ENCODE measurements around the gene MSLN. TPM values are rescaled to one million over a fixed set of nuclear protein-coding genes. Genes with fewer than 3 reads are reported as not detected.

Gene MSLN
- total RNA-seq, 6 experiments from 2014 or later, result 0.17 to 0.61 (median 0.36) TPM

DNA sequence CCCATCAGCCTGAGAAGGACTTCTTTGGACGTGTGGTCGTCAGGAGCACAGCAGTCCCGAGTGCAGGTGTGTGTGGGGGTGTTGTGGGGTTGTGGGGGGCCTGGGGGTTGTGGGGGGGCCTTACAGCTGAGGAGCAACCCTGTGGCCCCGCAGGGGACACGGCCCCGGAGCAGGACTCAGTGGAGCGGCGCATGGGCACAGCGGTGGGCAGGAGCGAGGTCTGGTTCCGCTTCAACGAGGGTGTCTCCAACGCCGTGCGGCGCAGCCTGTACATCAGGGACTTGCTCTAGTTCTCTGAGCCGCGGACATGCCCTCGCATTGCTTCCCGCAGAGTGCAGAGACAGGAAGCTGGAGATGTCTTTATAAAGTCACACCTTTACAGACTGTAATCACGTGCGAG lies 37.2 kb downstream of the MSLN start:
- no peaks in the 10 kb centered on the region for H3K9me3 Mint-ChIP-seq
- DNase-seq, result no peak
- no peaks in the 10 kb centered on the region for H3K36me3 Mint-ChIP-seq (ENCODE audit: low read depth)
- peaks cover 12% of the 10 kb centered on the region for H3K27me3 Mint-ChIP-seq (ENCODE audit: insufficient read depth)
- H3K27ac Mint-ChIP-seq, result no peak overlapping the region
- H3K4me3 Mint-ChIP-seq, result no peak overlapping the region
- H3K4me1 Mint-ChIP-seq (ENCODE audit: low read depth), result no peaks in the 10 kb centered on the region
- no peak for TF ChIP-seq CTCF (IDR thresholded peaks at IDR 0.05)

GRCh38 chr16:798666-799065 lies 38.1 kb downstream of the MSLN start:
- no peak overlapping the region for H3K27ac Mint-ChIP-seq
- H3K36me3 Mint-ChIP-seq (ENCODE audit: low read depth), result no peaks in the 10 kb centered on the region
- no peak overlapping the region for H3K4me3 Mint-ChIP-seq
- no peak for TF ChIP-seq CTCF (IDR thresholded peaks at IDR 0.05)
- DNase-seq, result no peak
- H3K9me3 Mint-ChIP-seq, result no peaks in the 10 kb centered on the region
- H3K27me3 Mint-ChIP-seq (ENCODE audit: insufficient read depth), result peaks cover 12% of the 10 kb centered on the region
- H3K4me1 Mint-ChIP-seq (ENCODE audit: low read depth), result no peaks in the 10 kb centered on the region

DNA sequence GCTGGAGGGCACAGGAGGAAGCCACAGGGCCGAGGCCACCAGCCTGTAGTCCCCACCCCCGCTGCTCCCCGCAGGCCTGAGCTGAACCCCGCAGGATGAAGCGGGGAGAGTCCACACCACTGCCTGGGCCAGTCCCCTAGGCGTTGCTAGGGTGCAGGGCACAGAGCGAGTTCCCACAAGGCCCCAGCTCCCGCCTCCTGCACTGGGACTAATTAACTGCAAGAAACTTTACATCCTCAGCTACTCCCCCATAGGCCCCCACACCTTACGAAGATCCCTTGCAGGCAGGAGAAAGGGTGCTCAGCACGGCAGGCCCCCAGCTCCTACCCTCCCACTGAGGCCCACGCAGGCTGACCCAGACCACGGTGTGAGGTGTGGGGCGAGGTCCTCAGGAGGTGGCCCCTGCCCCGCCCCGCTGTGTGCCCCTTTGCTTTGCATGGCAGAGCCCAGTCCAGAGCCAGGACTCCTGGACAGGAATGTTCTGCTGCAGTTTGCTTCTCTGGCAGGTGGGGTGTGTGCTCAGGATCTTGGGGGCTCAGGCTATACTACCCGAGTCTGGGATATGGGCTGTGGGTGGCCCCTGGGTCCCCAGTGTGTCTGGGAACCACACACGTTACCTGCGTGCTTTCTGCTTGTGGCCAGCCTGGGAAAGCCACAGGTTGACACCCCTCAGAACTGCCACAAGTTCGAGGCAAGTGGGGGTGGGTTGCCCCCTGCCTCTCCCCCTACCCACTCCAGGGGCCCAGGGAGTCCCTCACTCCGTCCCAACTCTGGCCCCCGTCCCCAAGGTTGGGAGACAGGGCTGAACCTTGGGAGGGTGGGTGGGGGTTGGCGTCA lies 38.8 kb downstream of the MSLN start:
- H3K4me3 Mint-ChIP-seq, result no peak overlapping the region
- peaks cover 12% of the 10 kb centered on the region for H3K27me3 Mint-ChIP-seq (ENCODE audit: insufficient read depth)
- no peaks in the 10 kb centered on the region for H3K4me1 Mint-ChIP-seq (ENCODE audit: low read depth)
- H3K36me3 Mint-ChIP-seq (ENCODE audit: low read depth), result no peaks in the 10 kb centered on the region
- TF ChIP-seq CTCF (IDR thresholded peaks at IDR 0.05), result no peak
- DNase-seq, result no peak
- no peak overlapping the region for H3K27ac Mint-ChIP-seq
- H3K9me3 Mint-ChIP-seq, result no peaks in the 10 kb centered on the region

- Mint-ChIP-seq H3K27ac (no peak within 1 kb of the TSS), H3K9me3 (no peaks in the 10 kb centered on the region), H3K4me3 (no peak within 1 kb of the TSS), H3K36me3 (ENCODE audit: low read depth) (no peaks in the 10 kb centered on the region), H3K4me1 (ENCODE audit: low read depth) (no peaks in the 10 kb centered on the region), H3K27me3 (ENCODE audit: insufficient read depth) (peaks cover 14% of the 10 kb centered on the region)
- TF ChIP-seq CTCF (IDR thresholded peaks at IDR 0.05), result no peak
- DNase-seq, result no peak
These were observed 39.7 kb downstream of the MSLN start, which contains the start of gene GNG13 for GRCh38 chr16:799948-800833. Gene GNG13, minus strand, starts transcription at chr16:800734. Its CDS starts 1,657 bp downstream, at chr16:799077.

- Mint-ChIP-seq H3K9me3 (no peaks in the 10 kb centered on the region), H3K27me3 (ENCODE audit: insufficient read depth) (peaks cover 14% of the 10 kb centered on the region)
- DNase-seq, result no peak
These were observed 40.4 kb downstream of the MSLN start for GRCh38 chr16:800834-801511.

More at GRCh38 chr16:800834-801511, 40.4 kb downstream of the MSLN start:
- H3K4me1 Mint-ChIP-seq (ENCODE audit: low read depth), result no peaks in the 10 kb centered on the region
- H3K36me3 Mint-ChIP-seq (ENCODE audit: low read depth), result no peaks in the 10 kb centered on the region
- no peak for TF ChIP-seq CTCF (IDR thresholded peaks at IDR 0.05)
- H3K4me3 Mint-ChIP-seq, result no peak overlapping the region
- H3K27ac Mint-ChIP-seq, result no peak overlapping the region

All from HFFc6 (cell line).